Measurements from ENCODE around the gene SCAF1.
A peak's percentile ranks its signal among the peaks of the same experiment; 100 is the strongest.

The SCAF1 gene, protein sequence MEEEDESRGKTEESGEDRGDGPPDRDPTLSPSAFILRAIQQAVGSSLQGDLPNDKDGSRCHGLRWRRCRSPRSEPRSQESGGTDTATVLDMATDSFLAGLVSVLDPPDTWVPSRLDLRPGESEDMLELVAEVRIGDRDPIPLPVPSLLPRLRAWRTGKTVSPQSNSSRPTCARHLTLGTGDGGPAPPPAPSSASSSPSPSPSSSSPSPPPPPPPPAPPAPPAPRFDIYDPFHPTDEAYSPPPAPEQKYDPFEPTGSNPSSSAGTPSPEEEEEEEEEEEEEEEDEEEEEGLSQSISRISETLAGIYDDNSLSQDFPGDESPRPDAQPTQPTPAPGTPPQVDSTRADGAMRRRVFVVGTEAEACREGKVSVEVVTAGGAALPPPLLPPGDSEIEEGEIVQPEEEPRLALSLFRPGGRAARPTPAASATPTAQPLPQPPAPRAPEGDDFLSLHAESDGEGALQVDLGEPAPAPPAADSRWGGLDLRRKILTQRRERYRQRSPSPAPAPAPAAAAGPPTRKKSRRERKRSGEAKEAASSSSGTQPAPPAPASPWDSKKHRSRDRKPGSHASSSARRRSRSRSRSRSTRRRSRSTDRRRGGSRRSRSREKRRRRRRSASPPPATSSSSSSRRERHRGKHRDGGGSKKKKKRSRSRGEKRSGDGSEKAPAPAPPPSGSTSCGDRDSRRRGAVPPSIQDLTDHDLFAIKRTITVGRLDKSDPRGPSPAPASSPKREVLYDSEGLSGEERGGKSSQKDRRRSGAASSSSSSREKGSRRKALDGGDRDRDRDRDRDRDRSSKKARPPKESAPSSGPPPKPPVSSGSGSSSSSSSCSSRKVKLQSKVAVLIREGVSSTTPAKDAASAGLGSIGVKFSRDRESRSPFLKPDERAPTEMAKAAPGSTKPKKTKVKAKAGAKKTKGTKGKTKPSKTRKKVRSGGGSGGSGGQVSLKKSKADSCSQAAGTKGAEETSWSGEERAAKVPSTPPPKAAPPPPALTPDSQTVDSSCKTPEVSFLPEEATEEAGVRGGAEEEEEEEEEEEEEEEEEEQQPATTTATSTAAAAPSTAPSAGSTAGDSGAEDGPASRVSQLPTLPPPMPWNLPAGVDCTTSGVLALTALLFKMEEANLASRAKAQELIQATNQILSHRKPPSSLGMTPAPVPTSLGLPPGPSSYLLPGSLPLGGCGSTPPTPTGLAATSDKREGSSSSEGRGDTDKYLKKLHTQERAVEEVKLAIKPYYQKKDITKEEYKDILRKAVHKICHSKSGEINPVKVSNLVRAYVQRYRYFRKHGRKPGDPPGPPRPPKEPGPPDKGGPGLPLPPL

DNA sequence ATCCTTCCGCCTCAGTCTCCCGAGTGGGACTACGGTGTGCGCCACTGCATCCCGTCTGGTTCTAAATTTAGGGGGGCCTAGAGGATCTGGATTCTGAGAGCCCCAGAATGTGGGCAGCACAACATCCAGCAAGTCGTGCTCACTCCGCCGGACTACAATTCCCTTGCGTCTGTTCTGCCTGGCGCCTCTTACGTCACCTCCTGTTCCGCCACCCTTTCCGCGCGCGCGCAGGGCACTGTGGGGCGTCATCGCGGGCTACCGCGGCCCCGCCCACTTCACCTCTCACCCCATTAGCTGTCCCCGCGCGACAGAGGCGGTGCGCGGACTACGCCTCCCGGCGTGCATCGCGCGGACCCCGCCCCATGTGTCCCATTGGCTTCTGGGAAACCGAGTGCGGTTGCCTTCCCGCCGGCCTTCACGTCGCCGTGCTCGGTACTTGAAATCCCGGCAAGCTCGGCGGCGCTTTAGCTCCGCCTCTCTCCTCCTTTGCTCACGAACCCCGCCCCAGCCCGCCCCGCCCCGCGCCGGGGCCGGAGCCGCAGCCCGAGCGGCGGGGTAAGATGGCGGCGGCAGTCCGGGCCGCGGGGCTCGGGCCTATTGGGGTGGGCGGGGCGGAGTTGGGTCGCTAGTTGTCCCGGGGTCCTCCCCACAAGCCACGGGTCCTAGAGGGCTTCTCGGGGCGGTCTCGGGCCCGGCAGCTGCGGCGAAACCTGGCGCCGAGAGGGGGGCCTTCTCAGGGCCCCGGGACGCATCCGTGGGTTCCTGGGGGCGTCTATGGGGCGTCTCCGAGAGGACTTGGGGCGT, at the start of gene SCAF1:
Gene SCAF1, plus strand, starts transcription at position 522 of the 804 bp plus-strand sequence. CDS start 2,818 bp downstream, outside the sequence.
- DNase-seq: peak; percentile 99

DNA sequence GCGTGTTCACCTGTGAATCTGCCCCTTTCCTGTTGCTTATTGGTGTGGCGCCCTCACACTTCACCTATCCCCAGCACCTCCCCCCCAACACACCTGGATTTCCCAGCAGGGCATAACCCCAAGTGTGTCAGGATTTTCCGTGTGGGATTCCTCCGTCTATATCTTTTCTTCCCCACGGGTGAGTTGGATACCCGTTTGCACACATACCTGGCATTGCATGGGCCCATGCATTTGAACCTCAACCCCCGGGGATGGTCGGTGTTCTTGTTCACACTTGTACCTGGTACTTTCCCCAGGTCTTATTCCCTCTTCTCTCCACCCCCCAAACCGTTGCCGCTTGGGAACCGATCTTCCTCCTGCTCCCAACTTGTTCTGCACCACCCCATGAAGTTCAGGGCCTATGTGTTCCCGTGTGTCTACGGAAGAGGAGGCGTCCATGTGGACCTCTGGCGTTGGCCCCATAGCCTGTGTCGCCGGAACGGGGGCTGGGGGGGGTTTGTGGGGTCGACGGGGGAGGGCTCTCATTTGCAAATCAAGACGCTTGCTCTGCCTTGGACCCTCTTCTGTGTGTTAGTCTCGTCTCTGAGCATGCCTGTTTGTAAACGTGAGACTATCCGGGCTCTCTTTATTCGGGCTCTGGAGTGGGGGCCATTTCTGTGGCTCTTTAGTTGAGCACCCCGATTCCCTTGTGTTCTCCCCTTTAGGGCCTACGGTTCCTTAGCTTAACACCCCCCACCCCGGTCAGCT, 49.4 kb upstream of the SCAF1 start:
- DNase-seq: no peak

DNA sequence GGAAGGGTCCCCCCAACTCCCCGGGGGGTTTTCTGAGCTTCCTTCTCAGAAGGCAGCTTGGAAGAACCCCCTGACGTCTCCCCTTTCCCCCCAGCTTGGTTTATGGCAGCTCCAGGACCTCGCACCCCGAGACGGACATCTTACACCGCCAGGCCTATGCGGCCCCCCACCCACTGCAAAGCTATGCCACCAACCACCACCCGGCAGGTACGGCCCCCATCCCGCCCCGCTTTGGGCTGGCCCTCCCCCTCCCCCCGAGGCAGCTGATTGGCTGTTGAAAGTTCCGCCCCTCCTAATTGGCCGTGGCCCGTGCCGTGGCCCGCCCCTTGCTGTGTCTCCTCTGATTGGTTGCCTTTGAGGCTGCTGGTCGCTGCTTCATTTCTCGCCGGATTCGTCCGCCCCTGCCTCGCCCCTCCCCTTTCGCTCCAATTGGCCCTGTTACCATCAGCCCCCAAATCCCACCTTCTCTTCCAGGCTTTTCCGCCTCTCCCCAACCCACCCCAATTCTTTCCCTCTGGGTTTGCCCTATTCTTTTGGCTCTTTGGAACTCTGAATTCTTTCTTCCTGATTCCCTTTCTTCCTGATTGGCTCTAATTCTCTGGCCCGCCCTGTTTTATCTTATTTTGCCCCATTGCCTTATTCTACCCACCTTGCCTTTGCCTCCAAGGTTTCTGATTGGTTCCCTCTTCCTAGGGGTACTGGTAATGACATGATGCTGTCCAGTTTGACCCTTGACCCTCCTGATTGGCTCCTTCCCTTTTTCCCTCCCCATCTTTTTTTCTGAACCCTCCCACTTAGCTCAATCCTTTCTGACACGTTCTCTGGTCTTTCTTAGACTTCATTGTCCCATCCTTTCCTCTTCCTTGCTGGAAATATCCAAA, 48.5 kb upstream of the SCAF1 start:
- no peak for DNase-seq

DNA sequence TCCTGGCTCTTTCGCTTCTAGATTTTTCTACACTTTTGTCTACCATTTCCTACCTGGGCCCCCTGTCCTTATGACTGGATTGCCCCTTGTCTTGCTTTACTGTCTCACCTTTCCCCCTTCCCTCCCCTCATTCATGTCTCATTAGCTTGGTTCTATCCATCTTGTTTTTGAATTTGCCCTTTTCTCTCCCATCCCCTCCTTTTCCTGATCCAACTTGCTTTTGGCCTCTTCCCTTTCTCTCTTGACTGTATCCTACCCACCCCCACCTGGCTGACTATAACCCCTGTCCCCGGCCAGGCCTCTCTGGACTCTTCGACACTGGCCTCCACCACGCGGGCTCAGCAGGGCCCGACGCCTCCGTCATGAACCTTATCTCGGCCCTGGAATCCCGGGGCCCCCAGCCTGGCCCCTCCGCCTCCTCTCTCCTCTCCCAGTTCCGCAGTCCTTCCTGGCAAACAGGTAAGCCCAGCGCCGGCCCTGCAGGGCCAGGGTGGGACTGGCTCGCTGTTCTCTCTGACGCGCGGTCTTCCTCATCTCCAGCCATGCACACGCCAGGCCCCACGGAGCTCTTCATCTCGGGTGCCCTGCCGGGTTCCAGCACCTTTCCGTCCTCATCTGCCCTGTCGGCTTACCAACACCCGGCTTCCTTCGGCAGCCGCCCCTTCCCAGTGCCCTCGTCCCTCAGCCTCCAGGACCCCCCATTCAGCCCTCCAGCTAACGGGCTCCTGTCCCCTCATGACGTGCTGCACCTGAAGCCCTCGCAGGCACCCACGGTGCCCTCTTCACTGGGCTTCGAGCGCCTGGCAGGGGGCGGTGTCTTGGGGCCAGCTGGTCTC, 47.6 kb upstream of the SCAF1 start:
- no peak for DNase-seq

DNA sequence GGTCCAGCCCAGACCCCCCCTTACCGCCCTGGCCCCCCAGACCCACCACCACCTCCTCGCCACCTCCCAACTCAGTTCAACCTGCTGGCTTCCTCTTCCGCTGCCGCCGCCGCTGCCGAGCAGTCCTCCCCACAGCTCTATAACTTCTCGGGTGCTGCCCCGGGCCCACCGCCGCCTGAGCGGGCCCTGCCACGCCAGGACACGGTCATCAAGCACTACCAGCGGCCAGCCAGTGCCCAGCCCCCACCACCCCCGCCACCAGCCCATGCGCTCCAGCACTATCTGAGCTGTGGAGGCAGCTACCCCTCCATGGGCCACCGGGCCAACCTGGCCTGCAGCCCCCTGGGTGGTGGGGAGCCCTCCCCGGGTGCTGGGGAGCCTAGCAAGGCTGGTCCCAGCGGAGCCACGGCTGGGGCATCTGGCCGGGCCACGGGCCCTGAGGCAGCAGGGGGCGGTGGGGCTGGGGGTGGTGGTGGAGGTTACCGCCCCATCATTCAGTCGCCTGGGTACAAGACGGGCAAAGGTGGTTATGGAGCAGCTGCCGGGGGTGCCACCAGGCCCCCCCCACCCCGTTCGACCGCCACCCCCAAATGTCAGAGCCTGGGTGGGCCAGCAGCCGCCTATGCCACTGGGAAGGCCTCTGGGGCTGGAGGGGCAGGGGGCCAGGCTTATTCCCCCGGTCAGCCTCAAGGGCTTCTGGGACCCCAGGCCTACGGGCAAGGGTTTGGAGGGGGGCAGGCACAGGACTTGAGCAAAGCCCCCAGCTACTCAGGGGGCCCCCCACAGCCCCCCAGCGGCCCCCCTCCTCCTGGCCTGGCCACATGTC, 46.8 kb upstream of the SCAF1 start:
- no peak for DNase-seq

DNA sequence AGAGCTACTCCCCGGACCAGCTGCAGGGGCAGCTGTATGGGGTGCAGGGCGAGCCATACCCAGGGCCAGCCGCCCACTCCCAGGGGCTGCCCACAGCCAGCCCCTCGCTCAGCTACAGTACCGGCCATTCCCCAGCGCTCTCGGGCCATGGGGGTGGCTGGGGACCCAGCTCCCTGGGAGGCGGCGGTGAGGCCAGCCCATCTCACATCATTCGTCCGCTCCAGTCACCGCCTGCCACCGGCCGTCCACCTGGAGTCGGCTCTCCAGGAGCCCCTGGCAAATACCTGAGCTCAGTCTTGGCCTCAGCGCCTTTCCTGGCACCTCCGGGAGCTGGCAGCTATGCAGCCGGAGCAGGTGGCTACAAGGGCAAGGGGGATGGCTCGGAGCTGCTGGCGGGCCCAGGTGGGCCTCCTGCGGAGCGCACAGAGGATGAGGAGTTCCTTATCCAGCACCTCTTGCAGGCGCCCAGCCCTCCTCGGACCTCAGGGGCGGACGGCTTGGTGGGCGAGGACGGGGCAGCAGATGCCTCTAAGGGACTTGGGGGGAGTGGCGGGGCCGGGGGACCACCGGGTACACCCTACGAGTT, 46.1 kb upstream of the SCAF1 start:
- DNase-seq: no peak

DNA sequence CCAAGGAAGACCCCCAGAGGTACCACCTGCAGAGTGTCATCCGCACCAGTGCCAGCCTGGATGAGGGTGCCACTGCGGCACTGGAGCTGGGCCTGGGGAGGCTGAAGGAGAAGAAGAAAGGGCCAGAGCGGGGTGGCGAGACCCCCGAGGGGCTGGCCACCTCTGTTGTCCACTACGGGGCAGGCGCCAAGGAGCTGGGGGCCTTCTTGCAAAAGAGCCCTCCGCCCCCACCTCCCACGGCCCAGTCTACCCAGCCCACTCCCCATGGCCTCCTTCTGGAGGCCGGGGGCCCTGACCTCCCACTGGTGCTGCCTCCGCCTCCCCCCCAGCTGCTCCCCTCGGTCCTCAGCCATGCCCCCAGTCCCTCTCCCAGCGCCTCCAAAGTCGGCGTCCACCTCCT, 45.6 kb upstream of the SCAF1 start:
- DNase-seq: no peak

DNA sequence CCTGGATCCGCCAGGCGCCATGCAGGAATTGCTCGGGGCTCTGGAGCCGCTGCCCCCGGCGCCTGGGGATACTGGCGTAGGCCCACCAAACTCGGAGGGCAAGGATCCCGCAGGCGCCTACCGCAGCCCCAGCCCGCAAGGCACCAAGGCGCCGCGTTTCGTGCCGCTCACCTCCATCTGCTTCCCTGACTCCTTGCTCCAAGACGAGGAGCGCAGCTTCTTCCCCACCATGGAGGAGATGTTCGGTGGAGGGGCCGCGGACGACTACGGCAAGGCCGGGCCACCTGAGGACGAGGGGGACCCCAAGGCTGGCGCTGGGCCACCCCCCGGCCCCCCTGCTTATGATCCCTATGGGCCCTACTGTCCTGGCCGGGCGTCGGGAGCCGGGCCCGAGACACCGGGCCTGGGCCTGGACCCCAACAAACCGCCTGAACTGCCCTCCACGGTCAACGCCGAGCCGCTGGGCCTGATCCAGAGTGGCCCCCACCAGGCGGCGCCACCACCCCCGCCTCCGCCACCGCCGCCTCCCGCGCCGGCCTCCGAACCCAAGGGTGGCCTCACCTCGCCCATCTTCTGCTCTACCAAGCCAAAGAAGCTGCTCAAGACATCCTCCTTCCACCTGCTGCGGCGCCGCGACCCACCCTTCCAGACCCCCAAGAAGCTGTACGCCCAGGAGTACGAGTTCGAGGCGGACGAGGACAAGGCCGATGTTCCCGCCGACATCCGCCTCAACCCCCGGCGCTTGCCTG, 44.9 kb upstream of the SCAF1 start:
- no peak for DNase-seq

DNA sequence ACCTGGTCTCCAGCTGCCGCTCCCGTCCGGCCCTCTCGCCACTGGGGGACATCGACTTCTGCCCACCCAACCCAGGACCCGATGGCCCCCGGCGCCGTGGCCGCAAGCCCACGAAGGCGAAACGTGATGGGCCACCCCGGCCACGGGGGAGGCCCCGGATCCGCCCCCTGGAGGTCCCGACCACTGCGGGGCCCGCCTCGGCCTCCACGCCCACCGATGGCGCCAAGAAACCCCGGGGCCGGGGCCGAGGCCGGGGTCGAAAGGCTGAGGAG, 44.4 kb upstream of the SCAF1 start:
- no peak for DNase-seq

DNA sequence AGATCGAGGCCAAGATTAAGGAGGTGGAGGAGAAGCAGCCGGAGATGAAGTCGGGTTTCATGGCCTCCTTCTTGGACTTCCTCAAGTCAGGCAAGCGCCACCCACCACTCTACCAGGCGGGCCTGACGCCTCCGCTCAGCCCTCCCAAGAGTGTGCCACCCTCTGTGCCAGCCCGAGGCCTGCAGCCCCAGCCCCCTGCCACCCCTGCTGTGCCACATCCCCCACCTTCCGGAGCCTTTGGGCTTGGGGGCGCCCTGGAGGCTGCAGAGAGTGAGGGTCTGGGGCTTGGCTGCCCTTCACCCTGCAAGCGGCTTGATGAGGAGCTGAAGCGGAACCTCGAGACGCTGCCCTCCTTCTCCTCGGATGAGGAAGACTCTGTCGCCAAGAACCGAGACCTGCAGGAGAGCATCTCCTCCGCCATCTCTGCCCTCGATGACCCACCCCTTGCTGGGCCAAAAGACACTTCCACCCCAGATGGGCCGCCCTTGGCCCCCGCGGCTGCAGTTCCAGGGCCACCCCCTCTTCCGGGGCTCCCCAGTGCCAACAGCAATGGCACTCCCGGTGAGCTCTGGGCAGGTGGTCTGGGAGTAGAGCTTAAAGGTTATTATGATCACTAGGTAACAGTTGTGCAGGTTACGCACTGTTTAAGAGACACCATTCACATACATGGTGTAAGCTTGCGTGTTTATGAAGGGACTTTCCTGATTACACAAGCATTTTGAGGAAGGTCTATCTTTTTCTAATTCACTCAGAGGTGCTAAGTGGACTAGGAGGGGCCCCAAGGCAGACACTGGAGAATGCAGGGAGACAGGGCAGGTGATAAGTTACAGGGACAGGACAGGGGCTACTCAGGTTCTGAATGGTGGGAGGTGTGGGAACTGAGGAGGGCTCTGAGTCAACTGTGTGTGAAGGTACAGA, 42.4 kb upstream of the SCAF1 start:
- no peak for DNase-seq

DNA sequence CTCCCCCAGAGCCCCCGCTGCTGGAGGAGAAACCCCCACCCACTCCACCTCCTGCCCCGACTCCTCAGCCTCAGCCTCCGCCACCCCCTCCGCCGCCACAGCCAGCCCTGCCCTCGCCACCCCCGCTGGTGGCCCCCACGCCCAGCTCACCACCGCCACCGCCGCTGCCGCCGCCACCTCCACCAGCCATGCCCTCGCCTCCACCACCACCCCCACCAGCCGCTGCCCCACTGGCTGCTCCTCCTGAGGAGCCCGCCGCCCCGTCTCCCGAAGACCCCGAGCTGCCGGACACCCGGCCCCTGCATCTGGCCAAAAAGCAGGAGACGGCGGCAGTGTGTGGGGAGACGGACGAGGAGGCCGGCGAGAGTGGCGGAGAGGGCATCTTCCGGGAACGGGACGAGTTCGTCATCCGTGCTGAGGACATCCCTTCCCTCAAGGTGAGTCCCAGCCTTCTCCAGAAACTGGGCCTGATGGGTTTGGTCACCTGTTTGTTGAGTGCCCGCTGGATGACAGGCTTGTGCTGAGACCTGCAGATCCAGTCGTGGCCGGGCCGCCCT, 40.4 kb upstream of the SCAF1 start:
- no peak for DNase-seq

DNA sequence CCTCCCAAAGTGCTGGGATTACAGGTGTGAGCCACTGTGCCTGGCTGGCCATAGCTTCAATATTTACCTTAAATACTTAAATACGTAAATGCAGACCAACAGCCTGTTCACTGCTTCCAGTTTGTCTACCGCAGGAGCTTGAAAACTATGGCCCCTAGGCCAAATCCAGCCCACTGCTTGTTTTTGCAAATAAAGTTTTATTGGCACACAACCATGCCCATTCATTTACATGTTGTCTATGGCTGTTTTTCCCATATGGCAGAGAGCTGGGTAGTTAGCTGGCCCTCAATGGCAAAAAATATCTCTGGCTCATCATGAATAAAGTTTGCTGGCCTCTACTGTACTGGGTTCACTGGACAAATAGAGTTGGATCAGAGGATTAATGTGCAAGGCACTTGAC, 39.2 kb upstream of the SCAF1 start:
- DNase-seq: no peak

DNA sequence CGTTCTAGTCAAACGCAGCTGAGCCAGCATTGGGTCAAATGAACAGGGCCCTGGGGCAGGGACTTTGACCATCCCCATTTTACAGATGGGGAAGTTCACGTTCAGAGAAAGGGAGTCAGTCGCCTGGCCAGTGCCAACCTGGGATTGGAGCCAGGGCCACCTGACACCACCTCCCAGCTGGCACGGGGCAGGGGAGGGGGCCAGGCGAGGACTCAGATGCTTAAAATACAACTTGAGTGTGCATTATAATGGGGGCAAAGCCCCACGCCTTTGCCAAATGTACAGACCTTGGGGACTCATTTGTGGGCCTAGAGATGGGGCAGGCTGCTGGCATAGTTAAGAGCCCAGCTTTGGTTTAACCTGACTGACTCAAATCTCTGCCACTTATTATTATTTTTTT, 36.4 kb upstream of the SCAF1 start:
- no peak for DNase-seq

DNA sequence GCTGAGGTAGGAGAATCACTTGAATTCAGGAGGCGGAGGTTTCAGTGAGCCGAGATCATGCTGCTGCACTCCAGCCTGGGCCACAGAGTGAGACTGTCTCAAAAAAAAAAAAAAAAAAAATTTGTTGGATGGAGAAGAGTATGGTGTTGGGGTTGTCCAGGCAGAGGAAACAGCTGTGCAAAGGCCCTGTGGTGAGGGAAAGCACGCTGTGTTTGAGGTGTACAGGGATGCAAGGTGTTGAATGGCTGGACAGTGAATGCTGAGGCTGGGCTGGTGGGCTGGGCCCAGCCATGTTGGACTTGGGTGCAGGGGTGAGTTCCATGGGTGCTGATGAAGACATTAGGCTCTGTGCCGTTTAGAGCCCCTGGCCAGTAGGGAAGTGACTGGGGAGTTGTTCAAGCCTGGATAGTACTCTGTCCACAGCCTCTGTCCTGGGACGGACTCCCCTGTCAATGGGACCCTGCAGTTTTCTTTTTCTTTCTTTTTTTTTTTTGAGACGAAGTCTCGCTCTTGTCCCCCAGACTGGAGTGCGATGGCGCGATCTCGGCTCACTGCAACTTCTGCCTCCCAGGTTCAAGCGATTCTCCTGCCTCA, 32.4 kb upstream of the SCAF1 start:
- no peak for DNase-seq

DNA sequence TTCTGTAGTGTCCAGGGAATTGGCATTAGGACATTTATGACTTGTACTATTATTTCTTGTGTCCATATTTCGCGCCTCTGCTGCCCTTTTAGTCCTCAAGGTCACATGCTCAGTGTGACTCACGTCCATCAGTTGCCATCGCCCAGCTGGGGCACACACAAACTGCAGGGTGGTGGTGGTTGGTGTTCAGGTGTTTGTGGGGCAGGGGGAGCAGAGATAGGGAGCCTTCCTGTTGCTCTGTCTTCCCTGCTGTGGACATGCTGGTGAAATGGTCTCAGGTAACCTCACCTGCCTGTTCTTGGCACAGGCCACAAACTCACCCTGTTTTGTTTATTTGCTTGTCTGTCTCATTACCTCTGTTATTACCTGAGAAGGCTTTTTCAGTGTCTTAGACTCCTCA, 28.6 kb upstream of the SCAF1 start:
- peak; percentile 16 for DNase-seq
